GM20000 (cell line): ENCODE measurements around the gene CARD9.

ENCODE experiments used
- DNase-seq: peaks from one replicate; pipeline ENCODE4 v3.0.0; 2012; ENCODE audit warnings: low spot score
- TF ChIP-seq, protein P1 (sequence below): IDR thresholded peaks from 2 replicates; pipeline ENCODE4 v1.5.1; 2012; ENCODE audit warnings: mild to moderate bottlenecking, control low read depth; ENCODE audit errors: extremely low read depth, missing control alignments

The CARD9 gene

DNA sequence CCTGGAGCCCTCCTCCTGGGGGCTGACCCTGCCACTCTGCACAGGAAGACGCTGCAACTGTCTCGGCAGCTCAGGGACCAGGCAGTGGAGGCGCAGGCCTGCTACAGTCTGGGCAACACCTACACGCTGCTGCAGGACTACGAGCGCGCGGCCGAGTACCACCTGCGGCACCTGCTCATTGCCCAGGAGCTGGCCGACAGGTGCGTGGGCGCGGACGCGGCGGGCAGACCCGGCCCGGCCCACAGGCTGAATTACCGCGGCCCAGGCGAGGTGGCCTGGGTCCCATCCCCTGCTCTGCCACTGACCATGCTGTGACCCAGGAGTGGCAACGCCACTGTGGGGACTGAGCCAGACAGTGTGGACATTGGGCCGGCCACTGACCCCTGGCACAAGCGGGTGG, 35.0 kb downstream of the CARD9 start:
- DNase-seq, result no peak
- TF ChIP-seq, protein P1, sequence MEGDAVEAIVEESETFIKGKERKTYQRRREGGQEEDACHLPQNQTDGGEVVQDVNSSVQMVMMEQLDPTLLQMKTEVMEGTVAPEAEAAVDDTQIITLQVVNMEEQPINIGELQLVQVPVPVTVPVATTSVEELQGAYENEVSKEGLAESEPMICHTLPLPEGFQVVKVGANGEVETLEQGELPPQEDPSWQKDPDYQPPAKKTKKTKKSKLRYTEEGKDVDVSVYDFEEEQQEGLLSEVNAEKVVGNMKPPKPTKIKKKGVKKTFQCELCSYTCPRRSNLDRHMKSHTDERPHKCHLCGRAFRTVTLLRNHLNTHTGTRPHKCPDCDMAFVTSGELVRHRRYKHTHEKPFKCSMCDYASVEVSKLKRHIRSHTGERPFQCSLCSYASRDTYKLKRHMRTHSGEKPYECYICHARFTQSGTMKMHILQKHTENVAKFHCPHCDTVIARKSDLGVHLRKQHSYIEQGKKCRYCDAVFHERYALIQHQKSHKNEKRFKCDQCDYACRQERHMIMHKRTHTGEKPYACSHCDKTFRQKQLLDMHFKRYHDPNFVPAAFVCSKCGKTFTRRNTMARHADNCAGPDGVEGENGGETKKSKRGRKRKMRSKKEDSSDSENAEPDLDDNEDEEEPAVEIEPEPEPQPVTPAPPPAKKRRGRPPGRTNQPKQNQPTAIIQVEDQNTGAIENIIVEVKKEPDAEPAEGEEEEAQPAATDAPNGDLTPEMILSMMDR, result no peak

DNA sequence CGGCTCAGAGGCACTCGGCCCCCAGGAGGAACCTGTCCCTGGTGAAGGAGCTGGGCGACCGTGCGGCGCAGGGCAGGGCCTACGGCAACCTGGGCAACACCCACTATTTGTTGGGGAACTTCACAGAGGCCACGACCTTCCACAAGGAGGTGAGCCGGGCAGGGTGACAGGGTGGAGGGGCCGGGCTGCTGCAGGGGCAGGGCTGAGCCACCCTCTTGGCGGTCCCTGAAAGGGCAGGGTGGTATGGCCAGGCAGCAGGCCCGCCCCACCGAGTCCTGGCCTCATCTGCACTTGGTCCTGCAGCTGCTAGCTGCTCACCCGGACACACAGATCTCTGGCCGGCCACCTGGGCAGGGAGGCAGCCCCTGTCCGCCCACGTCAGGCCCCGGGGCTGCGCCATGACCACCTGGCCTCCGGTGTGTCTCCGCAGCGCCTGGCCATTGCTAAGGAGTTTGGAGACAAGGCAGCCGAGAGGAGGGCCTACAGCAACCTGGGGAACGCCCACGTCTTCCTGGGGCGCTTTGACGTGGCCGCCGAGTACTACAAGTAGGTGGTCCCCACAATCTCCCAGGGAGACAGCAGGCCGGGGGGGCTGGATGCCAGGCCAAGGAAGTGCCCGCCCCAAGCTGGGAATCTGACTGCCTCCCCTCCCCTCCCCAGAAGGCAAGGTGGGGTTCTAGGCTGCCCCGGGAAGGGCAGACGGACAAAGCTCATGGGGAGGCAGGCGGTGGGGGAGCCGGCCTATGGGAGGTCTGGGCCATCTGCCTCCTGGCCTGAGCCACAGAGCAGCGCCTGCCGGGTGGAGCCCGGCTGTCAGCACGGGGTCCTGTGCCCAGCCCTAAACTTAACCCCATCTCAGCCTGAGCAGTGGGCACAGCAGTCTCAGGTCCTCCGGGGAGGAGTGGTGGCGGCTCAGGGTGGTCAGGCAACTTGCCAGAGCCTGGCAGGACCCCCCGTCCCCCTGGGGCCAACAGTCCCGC, 35.8 kb downstream of the CARD9 start:
- TF ChIP-seq, protein P1, result no peak
- no peak for DNase-seq

DNA sequence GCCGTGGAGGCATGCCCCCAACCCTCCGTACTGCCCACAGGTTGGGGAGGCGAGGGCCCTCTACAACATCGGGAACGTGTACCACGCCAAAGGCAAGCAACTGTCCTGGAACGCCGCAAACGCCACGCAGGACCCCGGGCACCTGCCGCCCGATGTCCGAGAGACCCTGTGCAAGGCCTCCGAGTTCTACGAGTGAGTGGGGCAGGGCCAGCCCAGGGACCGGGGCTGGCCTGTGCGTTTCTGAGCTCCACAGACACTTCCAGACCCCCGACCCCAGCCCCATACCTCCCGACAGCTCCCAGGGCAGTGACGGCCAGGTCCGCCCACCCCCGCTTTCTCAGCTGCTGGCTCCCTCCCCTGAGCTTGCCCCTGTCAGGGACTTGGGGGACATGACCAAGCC, 36.6 kb downstream of the CARD9 start:
- no peak for DNase-seq
- TF ChIP-seq, protein P1, result no peak

DNA sequence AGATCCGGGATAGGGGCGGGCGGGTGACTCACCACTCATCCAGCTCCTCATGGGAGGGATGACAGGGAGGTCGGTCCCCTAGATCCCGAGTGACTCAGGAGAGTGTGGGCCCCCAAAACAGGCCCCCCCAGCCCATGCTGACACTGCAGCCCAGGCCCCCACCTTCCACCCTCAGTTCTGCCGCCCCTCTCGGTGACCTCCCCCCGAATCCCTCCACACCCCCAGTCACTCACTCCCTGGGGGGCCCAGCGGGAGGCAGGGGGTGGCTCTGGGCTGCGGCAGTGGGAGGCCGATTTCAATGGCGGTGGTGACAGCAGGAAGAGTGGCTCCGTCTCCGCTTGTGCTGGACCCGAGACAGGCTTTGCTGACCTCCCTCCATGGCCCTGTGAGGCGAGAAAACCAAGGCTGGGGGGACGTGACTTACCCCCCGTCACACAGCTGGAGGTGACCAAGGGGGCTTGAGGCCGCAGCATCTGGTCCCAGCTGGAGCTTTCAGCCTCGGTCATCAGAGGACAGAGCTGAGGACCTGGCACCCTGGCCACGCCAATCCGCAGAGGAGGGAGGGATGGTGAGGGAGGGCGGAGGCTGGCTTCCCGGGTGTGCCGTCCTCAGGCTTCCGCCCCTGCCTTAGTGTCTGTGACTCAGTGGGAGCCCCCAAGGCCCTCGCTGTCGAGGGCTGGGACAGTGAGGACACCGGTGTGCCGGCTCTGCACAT, 37.2 kb downstream of the CARD9 start:
- DNase-seq, result no peak
- TF ChIP-seq, protein P1, result no peak

DNA sequence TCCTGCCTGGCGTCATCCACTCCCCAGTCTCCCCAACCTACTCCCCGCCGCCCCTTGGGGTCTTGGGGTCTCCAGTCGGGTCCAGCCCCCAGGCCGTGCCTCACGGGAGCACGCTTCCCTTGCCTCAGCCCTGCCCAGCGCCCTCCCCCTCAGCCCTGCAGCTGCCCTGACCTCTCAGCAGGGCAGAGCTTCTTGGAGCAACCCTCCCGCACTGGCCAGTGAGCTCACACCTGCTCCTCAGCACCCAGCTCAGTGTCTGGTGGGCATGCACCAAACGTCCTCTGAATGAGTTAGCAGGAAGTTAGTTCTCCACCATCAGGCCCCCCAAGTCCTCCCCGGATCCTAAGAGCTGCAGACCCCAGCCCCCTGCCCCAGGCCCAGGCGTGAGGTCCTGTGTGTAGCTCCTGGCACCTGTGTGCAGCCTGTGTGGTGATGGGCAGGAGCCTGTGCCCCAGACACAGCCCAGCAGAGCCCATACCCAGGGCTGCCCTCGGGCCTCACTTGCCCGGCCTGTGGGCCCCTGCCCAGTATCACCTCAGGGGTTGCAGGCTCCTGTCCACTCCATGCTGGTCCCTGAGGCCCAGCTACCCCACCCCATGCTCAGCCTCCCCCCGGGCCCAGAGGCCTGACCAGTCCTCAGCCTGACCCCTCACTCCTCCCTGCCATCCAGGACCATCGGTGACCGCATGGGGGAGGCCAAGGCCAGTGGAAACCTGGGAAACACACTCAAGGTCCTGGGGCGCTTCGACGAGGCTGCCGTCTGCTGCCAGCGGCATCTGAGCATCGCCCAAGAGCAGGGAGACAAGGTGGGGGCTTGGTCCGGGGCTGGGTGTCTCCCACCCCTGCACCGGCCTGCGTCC, 37.9 kb downstream of the CARD9 start:
- TF ChIP-seq, protein P1, result no peak
- no peak for DNase-seq

DNA sequence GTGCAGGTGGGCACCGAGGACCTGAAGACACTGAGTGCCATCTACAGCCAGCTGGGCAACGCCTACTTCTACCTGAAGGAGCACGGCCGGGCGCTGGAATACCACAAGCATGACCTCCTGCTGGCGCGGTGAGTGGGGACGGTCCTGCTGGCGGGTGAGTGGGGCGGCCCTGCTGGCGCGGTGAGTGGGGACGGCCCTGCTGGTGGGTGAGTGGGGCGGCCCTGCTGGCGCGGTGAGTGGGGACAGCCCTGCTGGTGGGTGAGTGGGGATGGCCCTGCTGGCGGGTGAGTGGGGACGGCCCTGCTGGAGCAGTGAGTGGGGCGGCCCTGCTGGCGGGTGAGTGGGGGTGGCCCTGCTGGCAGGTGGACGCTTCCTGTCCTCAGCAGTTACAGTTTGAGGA, 38.9 kb downstream of the CARD9 start:
- TF ChIP-seq, protein P1, result no peak
- no peak for DNase-seq
